GM23338 (cell line): ENCODE data around the gene RAD51B. TPM values are rescaled to one million over a fixed set of nuclear protein-coding genes. Genes with fewer than 3 reads are reported as not detected.

Source experiments
- ATAC-seq: fragments of 200-7000 bp; cut with Tn5 transposase; 3 replicates; pipeline ENCODE4 v1.9.1; 2020
- DNase-seq: peaks from one replicate; pipeline ENCODE4 v3.0.0-alpha.2; 2015; ENCODE audit warnings: low spot score
- H2AFZ ChIP-seq: fragments of 200-600 bp; sonication (generic); 2 replicates; pipeline ENCODE4 v1.8.0; 2016; ENCODE audit warnings: antibody characterized with exemption, mild to moderate bottlenecking, moderate library complexity
- H3F3A ChIP-seq: fragments of 200-600 bp; sonication (generic); replicated peaks from 2 replicates; pipeline ENCODE4 v1.8.0; 2017; ENCODE audit warnings: antibody characterized with exemption, mixed run types, low read depth
- H3K27ac ChIP-seq: fragments of 200-600 bp; sonication (generic); 2 replicates; pipeline ENCODE4 v1.6.1; 2016; ENCODE audit warnings: low read depth
- H3K27me3 ChIP-seq: fragments of 200-600 bp; sonication (generic); 2 replicates; pipeline ENCODE4 v1.8.0; 2016; ENCODE audit warnings: mild to moderate bottlenecking, mixed run types, moderate library complexity; ENCODE audit not compliant: insufficient read depth
- H3K36me3 ChIP-seq: fragments of 200-600 bp; sonication (generic); 2 replicates; pipeline ENCODE4 v1.8.0; 2016; ENCODE audit warnings: mild to moderate bottlenecking; ENCODE audit not compliant: insufficient read depth
- H3K4me1 ChIP-seq: fragments of 200-600 bp; sonication (generic); 2 replicates; pipeline ENCODE4 v1.8.0; 2016; ENCODE audit warnings: mild to moderate bottlenecking, moderate library complexity; ENCODE audit not compliant: insufficient read depth
- H3K4me2 ChIP-seq: fragments of 200-600 bp; sonication (generic); 2 replicates; pipeline ENCODE4 v1.7.1; 2017; ENCODE audit warnings: mixed run types
- H3K4me3 ChIP-seq: fragments of 200-600 bp; sonication (generic); 2 replicates; pipeline ENCODE4 v1.6.1; 2016; ENCODE audit warnings: mixed run types
- H3K79me2 ChIP-seq: fragments of 200-600 bp; sonication (generic); replicated peaks from 2 replicates; pipeline ENCODE4 v1.8.0; 2017; ENCODE audit warnings: mild to moderate bottlenecking; ENCODE audit not compliant: insufficient read depth
- H3K9me2 ChIP-seq: fragments of 200-600 bp; sonication (generic); 2 replicates; pipeline ENCODE4 v1.8.0; 2017; ENCODE audit not compliant: insufficient read depth
- H4K20me1 ChIP-seq: fragments of 200-600 bp; sonication (generic); replicated peaks from 2 replicates; pipeline ENCODE4 v1.8.0; 2017; ENCODE audit warnings: mild to moderate bottlenecking; ENCODE audit not compliant: insufficient read depth
- H3K27ac Mint-ChIP-seq: 2 replicates; pipeline ENCODE4 v1.8.0; 2020; ENCODE audit warnings: inconsistent platforms, mild to moderate bottlenecking, moderate library complexity, mixed read lengths
- H3K27me3 Mint-ChIP-seq: 3 replicates; pipeline ENCODE4 v1.8.0; 2022; ENCODE audit warnings: low read depth, mild to moderate bottlenecking, moderate library complexity, mixed read lengths, inconsistent platforms; ENCODE audit not compliant: insufficient read depth, poor library complexity
- H3K36me3 Mint-ChIP-seq: 3 replicates; pipeline ENCODE4 v1.8.0; 2021; ENCODE audit warnings: low read depth, mild to moderate bottlenecking, inconsistent platforms, moderate library complexity, mixed read lengths
- H3K4me1 Mint-ChIP-seq: 3 replicates; pipeline ENCODE4 v1.8.0; 2020; ENCODE audit warnings: mild to moderate bottlenecking, inconsistent platforms, mixed read lengths
- H3K4me3 Mint-ChIP-seq: 3 replicates; pipeline ENCODE4 v1.8.0; 2021; ENCODE audit warnings: moderate library complexity, mild to moderate bottlenecking, inconsistent platforms, mixed read lengths
- H3K9me3 Mint-ChIP-seq: 3 replicates; pipeline ENCODE4 v1.8.0; 2020; ENCODE audit warnings: moderate library complexity, mild to moderate bottlenecking, inconsistent platforms, mixed read lengths
- CREB1 ChIP-seq: fragments of 250-450 bp; sonication (Bioruptor Pico); IDR thresholded peaks from 2 replicates; pipeline ENCODE4 v1.5.0; 2020; ENCODE audit warnings: low read depth, mild to moderate bottlenecking, moderate library complexity
- CTCF ChIP-seq, 2 experiments: fragments of 200-600 bp in 1 of 2; sonication (generic) in 1 of 2; conservative IDR thresholded peaks; 2 replicates each; pipeline versions ENCODE4 v1.5.1 to v1.6.1; 2016 to 2017; ENCODE audit warnings: antibody characterized with exemption in 2 of 2, low read depth in 2 of 2, mild to moderate bottlenecking in 2 of 2, moderate library complexity in 1 of 2
- ETS1 ChIP-seq: IDR thresholded peaks from 2 replicates; pipeline ENCODE4 v1.6.1; 2016; ENCODE audit warnings: antibody characterized with exemption
- EZH2 ChIP-seq: fragments of 200-600 bp; sonication (generic); IDR thresholded peaks from one replicate; pipeline ENCODE4 v1.8.0; 2017; ENCODE audit warnings: antibody characterized with exemption, mild to moderate bottlenecking, low read depth; ENCODE audit not compliant: unreplicated experiment
- EZH2phosphoT487 ChIP-seq: fragments of 200-600 bp; sonication (generic); IDR thresholded peaks from one replicate; pipeline ENCODE4 v1.8.1; 2018; ENCODE audit warnings: antibody characterized with exemption; ENCODE audit not compliant: unreplicated experiment
- JUNB ChIP-seq: IDR thresholded peaks from one replicate; pipeline ENCODE4 v1.6.1; 2016; ENCODE audit warnings: antibody characterized with exemption; ENCODE audit not compliant: unreplicated experiment
- NANOG ChIP-seq: IDR thresholded peaks from 2 replicates; pipeline ENCODE4 v1.6.1; 2016; ENCODE audit warnings: antibody characterized with exemption, borderline replicate concordance
- POLR2AphosphoS5 ChIP-seq: IDR thresholded peaks from 2 replicates; pipeline ENCODE4 v1.6.1; 2016; ENCODE audit warnings: antibody characterized with exemption, low read depth
- REST ChIP-seq: IDR thresholded peaks from one replicate; pipeline ENCODE4 v1.6.1; 2018; ENCODE audit warnings: antibody characterized with exemption; ENCODE audit not compliant: unreplicated experiment
- STAT1 ChIP-seq: IDR thresholded peaks from one replicate; pipeline ENCODE4 v1.6.1; 2016; ENCODE audit warnings: antibody characterized with exemption; ENCODE audit not compliant: unreplicated experiment
- ZNF114 ChIP-seq: fragments of 250-450 bp; sonication (Bioruptor Pico); IDR thresholded peaks from 2 replicates; pipeline ENCODE4 v1.5.0; 2020; ENCODE audit warnings: mild to moderate bottlenecking, moderate library complexity
- ZNF331 ChIP-seq: fragments of 250-450 bp; sonication (Bioruptor Pico); IDR thresholded peaks from 2 replicates; pipeline ENCODE4 v1.5.0; 2020; ENCODE audit warnings: low read depth, mild to moderate bottlenecking, moderate library complexity
- ZNF462 ChIP-seq: fragments of 250-450 bp; sonication (Bioruptor Pico); IDR thresholded peaks from 2 replicates; pipeline ENCODE4 v1.5.0; 2020; ENCODE audit warnings: mild to moderate bottlenecking, moderate library complexity
- polyA plus RNA-seq: library from polyadenylated mRNA; unstranded; fragments of >200 nt; fragmentation: Nextera tagmentation; extraction: Ambion mirVana; gene quantifications from 2 replicates; pipeline ENCODE4 v1.2.1, GENCODE V29; 2016
- total RNA-seq: library from RNA; depleted of rRNA; stranded (reverse); fragments of >200 nt; shearing (Covaris generic); gene quantifications from 2 replicates; pipeline ENCODE4 v1.2.3, GENCODE V29; 2014

The RAD51B gene
- total and polyA plus RNA-seq, 2 experiments from 2014 or later: 15.7 to 29.1 TPM

GRCh38 chr14:67970923-67971322 lies 151.3 kb downstream of the RAD51B start:
- Mint-ChIP-seq H3K27me3 (peaks cover 2% of the 10 kb centered on the region), H3K9me3 (peaks cover 30% of the 10 kb centered on the region), H3K27ac (no peak overlapping the region), H3K36me3 (peaks cover 30% of the 10 kb centered on the region), H3K4me3 (no peak overlapping the region; the same call in 2 of the 3 replicates), H3K4me1 (peaks cover 19% of the 10 kb centered on the region)
- Histone ChIP-seq H3K4me2 (peak overlapping the region; percentile 4; the same call in 1 of the 2 replicates), H3K27ac (peak overlapping the region; percentile 22; the same call in 1 of the 2 replicates), H3K36me3 (peaks cover 5% of the 10 kb centered on the region; the same call in 1 of the 2 replicates), H4K20me1 (no peaks in the 10 kb centered on the region), H3K9me2 (no peaks in the 10 kb centered on the region), H3K4me3 (no peak overlapping the region), H3F3A (no peaks in the 10 kb centered on the region), H3K4me1 (peaks cover 33% of the 10 kb centered on the region), H2AFZ (no peak overlapping the region), H3K27me3 (no peaks in the 10 kb centered on the region), H3K79me2 (no peaks in the 10 kb centered on the region)
- ATAC-seq (no peak), DNase-seq (no peak)
- no peak for TF ChIP-seq NANOG
- TF ChIP-seq POLR2AphosphoS5: no peak
- no peak for TF ChIP-seq ETS1
- no peak for TF ChIP-seq CREB1 (CRISPR knock-in tag)
- TF ChIP-seq JUNB: no peak
- TF ChIP-seq EZH2phosphoT487: no peak
- TF ChIP-seq EZH2: no peak
- TF ChIP-seq CTCF (conservative IDR thresholded peaks at IDR 0.05; ENCODE audit: low read depth in 2 of 2): no peak
- no peak for TF ChIP-seq REST
- no peak for TF ChIP-seq ZNF462 (CRISPR knock-in tag)
- no peak for TF ChIP-seq ZNF331 (CRISPR knock-in tag)
- TF ChIP-seq STAT1: no peak
- no peak for TF ChIP-seq ZNF114
